Tibial artery (tissue), 4 donors: ENCODE measurements around the gene IGF2R.

ENCODE experiments used
- DNase-seq, 2 donors: peaks; one replicate each; pipeline ENCODE4 v3.0.0-alpha.2; 2019
- H3K27ac ChIP-seq, 2 donors: fragments of 200-600 bp; sonication (generic) in 1 of 2; 1 replicate in 1 of 2; 2 replicates in 1 of 2; pipeline ENCODE4 v1.5.1; 2018 to 2019; ENCODE audit warnings: mild to moderate bottlenecking in 1 of 2
- H3K27me3 ChIP-seq, 2 donors: fragments of 200-600 bp; sonication (generic) in 1 of 2; one replicate each; pipeline versions ENCODE4 v1.5.1 to v1.6.0; 2016 to 2019
- H3K36me3 ChIP-seq, 3 donors: fragments of 200-600 bp; sonication (generic) in 2 of 3; one replicate each; pipeline ENCODE4 v1.5.1; 2016 to 2019; ENCODE audit warnings: mild to moderate bottlenecking in 2 of 3
- H3K4me1 ChIP-seq, 4 donors: fragments of 200-600 bp; sonication (generic) in 2 of 4; 1 replicate in 3 of 4; 2 replicates in 1 of 4; pipeline ENCODE4 v1.5.1; 2016 to 2019
- H3K4me3 ChIP-seq, 2 donors: fragments of 200-600 bp; sonication (generic) in 1 of 2; 1 replicate in 1 of 2; 2 replicates in 1 of 2; pipeline ENCODE4 v1.5.1; 2018 to 2019; ENCODE audit warnings: mild to moderate bottlenecking in 2 of 2
- H3K9me3 ChIP-seq, 3 donors: fragments of 200-600 bp; sonication (generic) in 1 of 3; one replicate each; pipeline ENCODE4 v1.5.1; 2016 to 2019
- CTCF ChIP-seq, 2 experiments: fragments of 200-600 bp in 1 of 2; fragments of 450-650 bp in 1 of 2; IDR thresholded peaks; one replicate each; pipeline ENCODE4 v1.5.1; 2017 to 2019; ENCODE audit warnings: antibody characterized with exemption in 2 of 2, mild to moderate bottlenecking in 1 of 2, moderate library complexity in 1 of 2
- intact Hi-C: fragments of 100-400 bp; cut with DNase I; formaldehyde crosslinking; loops from one replicate; pipeline ENCODE4 v1.15.0; 2023; ENCODE audit warnings: low total_unique reads

The IGF2R gene

GRCh38 chr6:160069050-160069454 lies 100.2 kb downstream of the IGF2R start:
- no peaks in the 10 kb centered on the region for H3K27me3 ChIP-seq
- H3K4me1 ChIP-seq = no peaks in the 10 kb centered on the region
- H3K4me3 ChIP-seq = no peak overlapping the region
- no peaks in the 10 kb centered on the region for H3K9me3 ChIP-seq
- intact Hi-C loops = no loop called here
- no peak for DNase-seq
- H3K27ac ChIP-seq = no peak overlapping the region
- peaks cover 73 to 97% (median 88%) of the 10 kb centered on the region in 3 donors for H3K36me3 ChIP-seq
- TF ChIP-seq CTCF (IDR thresholded peaks at IDR 0.05) = no peak

GRCh38 chr6:160069459-160069858 lies 100.6 kb downstream of the IGF2R start:
- no peaks in the 10 kb centered on the region for H3K9me3 ChIP-seq
- peaks cover 73 to 97% (median 86%) of the 10 kb centered on the region in 3 donors for H3K36me3 ChIP-seq
- H3K27me3 ChIP-seq = no peaks in the 10 kb centered on the region
- no peaks in the 10 kb centered on the region for H3K4me1 ChIP-seq
- H3K27ac ChIP-seq = no peak overlapping the region
- intact Hi-C loops = no loop called here
- TF ChIP-seq CTCF (IDR thresholded peaks at IDR 0.05) = no peak
- no peak for DNase-seq
- H3K4me3 ChIP-seq = no peak overlapping the region

GRCh38 chr6:160070427-160070826 lies 101.5 kb downstream of the IGF2R start:
- no peaks in the 10 kb centered on the region for H3K9me3 ChIP-seq
- no peaks in the 10 kb centered on the region for H3K27me3 ChIP-seq
- intact Hi-C loops = loop anchor here (10.0 kb wide), 1 partner anchor 206 kb away; no protein-coding TSS in a partner anchor
- no peak for TF ChIP-seq CTCF (IDR thresholded peaks at IDR 0.05)
- no peak overlapping the region for H3K27ac ChIP-seq
- no peaks in the 10 kb centered on the region for H3K4me1 ChIP-seq
- H3K36me3 ChIP-seq = peaks cover 75 to 97% (median 86%) of the 10 kb centered on the region in 3 donors
- DNase-seq = no peak
- no peak overlapping the region for H3K4me3 ChIP-seq

- no peak for DNase-seq
- no peaks in the 10 kb centered on the region for H3K4me1 ChIP-seq
- peaks cover 79 to 99% (median 85%) of the 10 kb centered on the region in 3 donors for H3K36me3 ChIP-seq
- TF ChIP-seq CTCF (IDR thresholded peaks at IDR 0.05) = no peak
- no peaks in the 10 kb centered on the region for H3K27me3 ChIP-seq
- no peaks in the 10 kb centered on the region for H3K9me3 ChIP-seq
- H3K27ac ChIP-seq = no peak overlapping the region
- intact Hi-C loops = loop anchor here (10.0 kb wide), 1 partner anchor 206 kb away; no protein-coding TSS in a partner anchor
- no peak overlapping the region for H3K4me3 ChIP-seq
Measured at GRCh38 chr6:160070831-160071230, 101.9 kb downstream of the IGF2R start.

- peak in 1 of 2 experiments; percentile 15 for TF ChIP-seq CTCF (IDR thresholded peaks at IDR 0.05)
- intact Hi-C loops = loop anchor here (10.0 kb wide), 1 partner anchor 207 kb away; no protein-coding TSS in a partner anchor
- Histone ChIP-seq H3K27ac (no peak overlapping the region), H3K27me3 (no peaks in the 10 kb centered on the region), H3K36me3 (peaks cover 81 to 97% (median 89%) of the 10 kb centered on the region in 3 donors), H3K4me3 (no peak overlapping the region), H3K9me3 (no peaks in the 10 kb centered on the region), H3K4me1 (no peaks in the 10 kb centered on the region)
- no peak for DNase-seq
Measured at GRCh38 chr6:160071805-160072690, 103.2 kb downstream of the IGF2R start.
